Thymus (tissue), 11 donors: ENCODE data around the gene DPM3. TPM values are rescaled to one million over a fixed set of nuclear protein-coding genes. Genes with fewer than 3 reads are reported as not detected.
A peak's percentile ranks its signal among the peaks of the same experiment; 100 is the strongest.
"Not testable (repeated sequence)": the region's sequence is repeated elsewhere in the genome, so short reads cannot be mapped to it uniquely, and the experiment has no call there.

Source experiments
- DNase-seq, 9 donors: peaks; one replicate each; pipeline ENCODE4 v3.0.0-alpha.2; 2013; ENCODE audit warnings: low spot score in 9 of 9, low read depth in 6 of 9, missing footprints in 1 of 9
- H3K27ac ChIP-seq, 2 donors: one replicate each; pipeline ENCODE4 v1.5.1; 2013; ENCODE audit warnings: control low read depth in 1 of 2, low read depth in 1 of 2, low read length in 1 of 2, mild to moderate bottlenecking in 1 of 2, moderate library complexity in 1 of 2
- H3K27me3 ChIP-seq, 2 donors: one replicate each; pipeline ENCODE4 v1.5.1; 2013; ENCODE audit warnings: low read length in 1 of 2; ENCODE audit not compliant: control insufficient read depth in 2 of 2, insufficient read depth in 1 of 2
- H3K36me3 ChIP-seq, 2 donors: one replicate each; pipeline ENCODE4 v1.5.1; 2013; ENCODE audit warnings: low read length in 1 of 2, mild to moderate bottlenecking in 1 of 2, moderate library complexity in 1 of 2; ENCODE audit not compliant: control insufficient read depth in 2 of 2, insufficient read depth in 2 of 2
- H3K4me1 ChIP-seq, 2 donors: one replicate each; pipeline ENCODE4 v1.5.1; 2013; ENCODE audit warnings: low read length in 2 of 2; ENCODE audit not compliant: control insufficient read depth in 2 of 2, insufficient read depth in 2 of 2
- H3K4me3 ChIP-seq, 2 donors: one replicate each; pipeline ENCODE4 v1.5.1; 2013; ENCODE audit warnings: low read length in 2 of 2, control low read depth in 1 of 2, mild to moderate bottlenecking in 1 of 2
- H3K9me3 ChIP-seq, 2 donors: one replicate each; pipeline ENCODE4 v1.5.1; 2013; ENCODE audit warnings: low read length in 1 of 2, mild to moderate bottlenecking in 1 of 2; ENCODE audit not compliant: control insufficient read depth in 2 of 2, insufficient read depth in 1 of 2
- WGBS: extraction: QIAGEN DNeasy Blood & Tissue Kit; methylation state at CpG from one replicate; pipeline ENCODE4 v1.1.7; 2013; 5-methylcytosine and 5-hydroxymethylcytosine counted together
- polyA plus RNA-seq: library from polyadenylated mRNA; stranded (reverse); fragments of 200-250 nt; gene quantifications from one replicate; pipeline ENCODE4 v1.2.3, GENCODE V29; 2013
- total RNA-seq: library from RNA; stranded (reverse); fragments of 120-200 nt; gene quantifications from one replicate; pipeline ENCODE4 v1.2.4, GENCODE V29; 2013
- donor health status: healthy.

The DPM3 gene
- total and polyA plus RNA-seq, 2 donors: 34.0 to 155 TPM

DNA sequence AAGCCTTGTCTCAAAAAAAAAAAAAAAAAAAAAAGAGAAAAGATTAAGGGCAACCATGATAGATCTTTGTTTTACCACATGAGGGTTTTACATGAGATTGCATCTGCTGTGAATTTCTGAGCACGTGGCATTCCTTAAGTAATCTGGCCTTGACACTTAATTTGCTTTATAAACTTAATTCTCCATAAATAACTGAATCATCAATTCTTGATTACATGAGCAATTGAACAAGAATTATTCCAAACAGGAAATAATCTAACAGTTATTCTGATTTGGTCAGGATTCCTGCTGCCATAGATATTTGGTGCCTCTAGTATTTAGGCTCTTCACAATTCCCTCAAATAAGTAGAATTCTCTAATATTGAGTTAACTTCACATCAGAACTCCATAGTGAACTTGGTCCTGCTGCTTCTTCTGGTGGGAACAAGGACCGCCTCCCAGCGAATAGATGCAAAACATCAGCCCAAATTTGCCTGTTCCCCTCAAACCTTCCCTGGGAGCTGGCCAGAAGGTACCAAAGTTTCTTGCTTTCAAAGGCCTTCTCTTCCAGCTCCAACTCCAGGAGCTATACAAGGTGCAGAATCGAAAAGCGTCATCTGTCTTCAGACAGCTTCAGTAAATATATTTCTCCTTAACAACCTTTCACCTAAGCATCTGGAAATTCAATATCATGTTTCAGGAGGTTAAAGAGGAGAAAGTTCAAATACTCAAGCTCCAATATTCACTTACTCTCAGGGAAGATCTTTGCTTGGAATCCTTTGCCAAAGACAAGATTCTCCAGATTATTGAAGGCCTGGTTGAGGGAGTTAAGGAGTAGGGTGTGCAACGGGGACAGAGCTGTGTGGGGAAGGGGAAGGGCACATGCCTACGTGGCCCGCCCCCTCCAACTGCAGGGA, 31.8 kb upstream of the DPM3 start:
- Histone ChIP-seq H3K9me3 (peaks cover 0 to 2% of the 10 kb centered on the region in 2 donors), H3K27me3 (peaks cover 0 to 8% of the 10 kb centered on the region in 2 donors), H3K36me3 (peaks cover 21 to 24% of the 10 kb centered on the region in 2 donors), H3K27ac (peak overlapping the region; percentile 62 to 90), H3K4me3 (peak overlapping the region; percentile 74 to 78), H3K4me1 (peaks cover 26 to 55% of the 10 kb centered on the region in 2 donors)
- no peak for DNase-seq
- 59% methylated on average over 8 of the region's 8 CpGs for WGBS

GRCh38 chr1:155170806-155171205, 30.5 kb upstream of the DPM3 start:
- Histone ChIP-seq H3K27me3 (peaks cover 0 to 17% of the 10 kb centered on the region in 2 donors), H3K9me3 (no peaks in the 10 kb centered on the region), H3K4me1 (peaks cover 23 to 55% of the 10 kb centered on the region in 2 donors), H3K4me3 (no peak overlapping the region), H3K36me3 (peaks cover 17 to 21% of the 10 kb centered on the region in 2 donors), H3K27ac (no peak overlapping the region)
- DNase-seq: no peak
- WGBS: 98% methylated on average over 7 of the region's 7 CpGs

- Histone ChIP-seq H3K27ac (no peak overlapping the region), H3K4me1 (peaks cover 23 to 50% of the 10 kb centered on the region in 2 donors), H3K4me3 (no peak overlapping the region), H3K27me3 (peaks cover 0 to 17% of the 10 kb centered on the region in 2 donors), H3K9me3 (no peaks in the 10 kb centered on the region), H3K36me3 (peaks cover 17 to 21% of the 10 kb centered on the region in 2 donors)
- WGBS: 93% methylated on average over 2 of the region's 2 CpGs
- no peak for DNase-seq
Measured at GRCh38 chr1:155170101-155170785, 29.9 kb upstream of the DPM3 start.

DNA sequence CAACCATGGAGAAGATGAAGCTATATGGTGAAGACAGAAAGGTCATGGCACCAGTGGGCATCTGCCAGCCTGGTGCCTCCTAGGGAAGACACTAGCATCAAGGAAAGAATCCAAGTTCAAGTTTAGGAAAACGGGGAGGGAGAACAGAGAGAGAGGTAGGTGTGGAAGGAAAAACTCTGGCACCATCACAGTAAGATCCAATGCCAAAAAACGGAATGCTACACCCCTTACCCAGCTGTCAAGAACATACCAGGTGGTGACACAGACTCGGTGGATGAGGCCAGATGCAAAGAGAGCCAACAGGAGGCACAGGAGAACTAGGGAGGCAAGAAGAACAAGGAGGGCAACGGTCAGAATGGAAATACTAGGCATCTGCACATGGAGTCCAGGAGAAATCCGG, 29.2 kb upstream of the DPM3 start:
- 93% methylated on average over 5 of the region's 5 CpGs for WGBS
- Histone ChIP-seq H3K36me3 (peaks cover 17 to 21% of the 10 kb centered on the region in 2 donors), H3K27me3 (peaks cover 0 to 14% of the 10 kb centered on the region in 2 donors), H3K9me3 (peaks cover 0 to 3% of the 10 kb centered on the region in 2 donors), H3K4me1 (peaks cover 17 to 43% of the 10 kb centered on the region in 2 donors), H3K4me3 (no peak overlapping the region), H3K27ac (no peak overlapping the region)
- DNase-seq: no peak

DNA sequence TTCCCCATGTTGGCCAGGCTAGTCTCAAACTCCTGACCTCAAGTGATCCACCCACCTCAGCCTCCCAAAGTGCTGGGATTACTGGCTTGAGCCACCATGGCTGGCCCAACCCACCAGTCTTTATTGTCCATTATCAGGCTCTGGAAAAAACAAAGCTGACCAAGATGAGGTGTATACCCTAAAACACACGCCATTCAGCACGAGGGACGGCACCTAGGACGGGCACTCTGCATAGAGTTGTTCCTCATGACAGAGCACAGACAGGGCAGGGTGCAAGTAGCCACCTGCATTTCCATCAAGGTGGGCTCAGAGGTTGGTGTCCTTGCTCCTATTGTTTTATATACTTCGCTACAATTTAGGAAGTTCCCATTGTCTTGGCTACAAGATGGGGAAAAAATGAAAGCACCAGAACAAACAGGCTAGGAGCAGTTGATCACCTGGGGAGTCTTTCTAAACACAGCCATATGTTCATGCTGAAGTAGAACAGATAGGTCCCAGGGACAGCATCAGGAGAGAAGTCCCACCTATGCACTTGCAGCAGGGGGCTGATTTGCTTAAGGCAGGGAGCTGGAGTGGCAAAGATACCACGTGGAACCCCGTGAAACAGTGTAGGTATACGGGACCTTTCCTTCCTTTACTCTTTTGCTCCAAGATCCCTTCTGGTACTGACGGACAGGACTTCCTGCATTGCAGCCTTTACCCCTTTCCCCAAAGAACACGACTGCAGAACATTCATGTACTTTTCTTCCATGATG, 28.3 kb upstream of the DPM3 start:
- Histone ChIP-seq H3K4me1 (peaks cover 14 to 33% of the 10 kb centered on the region in 2 donors), H3K4me3 (no peak overlapping the region), H3K27me3 (peaks cover 0 to 10% of the 10 kb centered on the region in 2 donors), H3K36me3 (peaks cover 17 to 21% of the 10 kb centered on the region in 2 donors), H3K27ac (no peak overlapping the region), H3K9me3 (peaks cover 0 to 3% of the 10 kb centered on the region in 2 donors)
- 97% methylated on average over 10 of the region's 10 CpGs for WGBS
- DNase-seq: no peak

GRCh38 chr1:155168105-155168445, 27.7 kb upstream of the DPM3 start:
- not testable (repeated sequence) for DNase-seq, H3K9me3 ChIP-seq, H3K4me3 ChIP-seq, H3K27me3 ChIP-seq, H3K27ac ChIP-seq
- WGBS: 63% methylated on average over 4 of the region's 4 CpGs
- H3K4me1 ChIP-seq: peaks cover 11 to 29% of the 10 kb centered on the region in 2 donors
- peaks cover 17 to 21% of the 10 kb centered on the region in 2 donors for H3K36me3 ChIP-seq

DNA sequence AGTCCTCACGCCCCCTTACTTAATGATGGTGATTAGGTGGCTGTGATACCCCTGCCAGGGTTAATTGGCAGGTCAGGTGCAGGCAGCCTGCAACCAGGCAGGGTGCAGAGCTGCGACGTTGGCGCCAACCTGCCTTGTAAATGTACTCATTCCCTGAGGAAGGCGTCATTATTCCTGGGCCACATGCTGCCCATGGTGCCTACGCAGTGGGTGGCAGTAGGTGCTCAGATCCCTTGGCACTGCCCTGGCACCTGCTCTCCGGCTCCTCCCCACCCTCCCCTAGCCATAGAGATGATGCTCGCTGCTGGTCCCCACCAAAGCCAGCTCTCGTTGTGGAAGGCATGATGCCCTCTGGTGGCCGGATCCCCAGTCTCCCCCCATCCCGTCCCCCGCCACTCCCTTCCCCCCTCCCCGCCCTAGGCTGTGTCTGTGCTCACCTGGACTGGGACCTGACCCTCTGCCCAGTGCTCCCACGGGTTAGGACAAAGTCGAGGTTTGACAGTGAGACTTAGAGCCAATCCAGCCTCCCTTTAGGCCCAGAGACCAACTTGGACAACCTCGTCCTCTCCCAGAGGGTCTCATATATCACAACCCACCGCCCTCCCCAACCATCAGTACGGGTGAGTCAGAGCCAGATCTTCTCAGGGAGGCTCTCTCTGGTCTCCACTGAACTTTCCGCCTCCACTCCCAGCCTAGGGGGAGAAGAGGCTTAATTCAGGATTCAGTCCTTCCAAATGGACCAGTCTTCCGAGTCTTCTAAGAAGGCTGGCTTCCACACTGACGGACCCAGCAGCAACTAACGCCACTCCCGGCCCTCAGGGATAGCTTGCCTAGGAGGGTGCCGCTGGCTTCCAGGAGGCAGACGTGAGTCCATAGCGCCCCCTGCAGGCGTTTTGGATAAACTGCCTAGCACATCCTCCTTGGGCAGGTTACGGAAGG, 27.1 kb upstream of the DPM3 start:
- Histone ChIP-seq H3K9me3 (peaks cover 0 to 3% of the 10 kb centered on the region in 2 donors), H3K36me3 (peaks cover 17 to 21% of the 10 kb centered on the region in 2 donors), H3K4me3 (no peak overlapping the region), H3K4me1 (peaks cover 10 to 27% of the 10 kb centered on the region in 2 donors), H3K27ac (peak overlapping the region in 1 of 2 donors; percentile 58), H3K27me3 (peaks cover 0 to 9% of the 10 kb centered on the region in 2 donors)
- 4% methylated on average over 28 of the region's 28 CpGs for WGBS
- peak; percentile 55 to 88 (median 71) for DNase-seq
